NCI-H748 (cell line): ENCODE measurements around the gene FAU.
A peak's percentile ranks its signal among the peaks of the same experiment; 100 is the strongest.
"Not testable (repeated sequence)": the region's sequence is repeated elsewhere in the genome, so short reads cannot be mapped to it uniquely, and the experiment has no call there.

Source experiments
- DNase-seq: peaks from one replicate; lab custom pipeline; 2025; ENCODE audit not compliant: unreplicated experiment; lab: John Stamatoyannopoulos, UW

Gene FAU

GRCh38 chr11:65121865-65122696 lies at the start of gene FAU, which contains the start of gene MRPL49:
FAU (minus strand) TSS chr11:65122134; CDS start chr11:65121813, 321 bp downstream.
MRPL49 (plus strand) TSS chr11:65122321; CDS start chr11:65122347, 26 bp downstream.
- DNase-seq, result peak; percentile 98

- DNase-seq, result no peak
Measured at GRCh38 chr11:65170058-65170534, 48.2 kb upstream of the FAU start, which contains the start of gene SPDYC. SPDYC (plus strand) TSS chr11:65170233; CDS start chr11:65171358, 1,125 bp downstream.

GRCh38 chr11:65169164-65169641 lies 47.3 kb upstream of the FAU start:
- DNase-seq, result no peak

GRCh38 chr11:65167656-65168055 lies 45.7 kb upstream of the FAU start:
- no peak for DNase-seq

GRCh38 chr11:65166893-65167292 lies 45.0 kb upstream of the FAU start:
- DNase-seq, result no peak

GRCh38 chr11:65165410-65166317 lies 43.7 kb upstream of the FAU start:
- no peak for DNase-seq

- DNase-seq, result no peak
Measured at GRCh38 chr11:65163684-65164083, 41.8 kb upstream of the FAU start.

GRCh38 chr11:65160643-65161042 lies 38.7 kb upstream of the FAU start:
- no peak for DNase-seq

GRCh38 chr11:65159012-65159411 lies 37.1 kb upstream of the FAU start:
- DNase-seq, result no peak

GRCh38 chr11:65157336-65157735 lies 35.4 kb upstream of the FAU start:
- DNase-seq, result no peak

GRCh38 chr11:65156926-65157325 lies 35.0 kb upstream of the FAU start:
- no peak for DNase-seq

GRCh38 chr11:65156256-65156655 lies 34.3 kb upstream of the FAU start:
- DNase-seq, result no peak

- no peak for DNase-seq
Measured at GRCh38 chr11:65152122-65152521, 30.2 kb upstream of the FAU start.

GRCh38 chr11:65151331-65151899 lies 29.5 kb upstream of the FAU start:
- no peak for DNase-seq

GRCh38 chr11:65150509-65151299 lies 28.8 kb upstream of the FAU start:
- peak; percentile 7 for DNase-seq

GRCh38 chr11:65150131-65150508 lies 28.2 kb upstream of the FAU start:
- DNase-seq, result not testable (repeated sequence)

- no peak for DNase-seq
Measured at GRCh38 chr11:65148657-65149056, 26.7 kb upstream of the FAU start.

GRCh38 chr11:65147352-65148075 lies 25.6 kb upstream of the FAU start:
- no peak for DNase-seq

- no peak for DNase-seq
Measured at GRCh38 chr11:65141896-65142494, 20.1 kb upstream of the FAU start.
